Neuronal stem cell (in vitro differentiated cells): ENCODE data around the gene AQP7.

Experiments used
- DNase-seq: peaks from one replicate; pipeline ENCODE4 v3.0.0-alpha.2; 2013; ENCODE audit warnings: low spot score
- H2AFZ ChIP-seq: one replicate; pipeline ENCODE4 v1.6.1; 2013; ENCODE audit warnings: mild to moderate bottlenecking, low read length, inconsistent platforms
- H2AK5ac ChIP-seq: 2 replicates; pipeline ENCODE4 v1.6.1; 2013; ENCODE audit warnings: low read depth, mild to moderate bottlenecking, inconsistent platforms, low read length, moderate library complexity, mixed read lengths
- H2BK120ac ChIP-seq: 2 replicates; pipeline ENCODE4 v1.6.1; 2013; ENCODE audit warnings: low read depth, mild to moderate bottlenecking, inconsistent platforms, low read length, moderate library complexity, mixed read lengths
- H2BK12ac ChIP-seq: one replicate; pipeline ENCODE4 v1.6.1; 2013; ENCODE audit warnings: low read length, inconsistent platforms
- H2BK15ac ChIP-seq: 2 replicates; pipeline ENCODE4 v1.6.1; 2013; ENCODE audit warnings: mild to moderate bottlenecking, low read length, inconsistent platforms, mixed read lengths
- H2BK5ac ChIP-seq: one replicate; pipeline ENCODE4 v1.6.1; 2013; ENCODE audit warnings: inconsistent platforms, mild to moderate bottlenecking, low read length, moderate library complexity
- H3K14ac ChIP-seq: one replicate; pipeline ENCODE4 v1.6.1; 2013; ENCODE audit warnings: low read length, inconsistent platforms
- H3K18ac ChIP-seq: 2 replicates; pipeline ENCODE4 v1.6.1; 2013; ENCODE audit warnings: low read length, inconsistent platforms
- H3K23ac ChIP-seq: 2 replicates; pipeline ENCODE4 v1.6.1; 2013; ENCODE audit warnings: low read depth, mild to moderate bottlenecking, mixed read lengths, low read length, inconsistent platforms; ENCODE audit not compliant: poor library complexity
- H3K27ac ChIP-seq: replicated peaks from 3 replicates; pipeline ENCODE4 v1.5.1; 2013; ENCODE audit warnings: low read length, inconsistent platforms
- H3K27me3 ChIP-seq, 3 experiments: 2 replicates each; pipeline ENCODE4 v1.6.1; 2013; ENCODE audit warnings: low read length in 3 of 3, mild to moderate bottlenecking in 2 of 3, inconsistent platforms in 1 of 3, low read depth in 1 of 3, mixed read lengths in 1 of 3, moderate library complexity in 1 of 3; ENCODE audit not compliant: control insufficient read depth in 3 of 3, insufficient read depth in 3 of 3
- H3K36me3 ChIP-seq, 2 donors: replicated peaks in 1 of 2; 2 replicates each; pipeline ENCODE4 v1.6.1; 2013; ENCODE audit warnings: low read length in 2 of 2; ENCODE audit not compliant: control insufficient read depth in 2 of 2, insufficient read depth in 2 of 2
- H3K4ac ChIP-seq: 2 replicates; pipeline ENCODE4 v1.6.1; 2013; ENCODE audit warnings: inconsistent platforms, mild to moderate bottlenecking, low read length, moderate library complexity
- H3K4me1 ChIP-seq, 2 donors: 1 replicate in 1 of 2; 2 replicates in 1 of 2; pipeline ENCODE4 v1.6.1; 2013; ENCODE audit warnings: low read length in 2 of 2, low read depth in 1 of 2; ENCODE audit not compliant: control insufficient read depth in 2 of 2, insufficient read depth in 1 of 2
- H3K4me2 ChIP-seq: one replicate; pipeline ENCODE4 v1.6.1; 2013; ENCODE audit warnings: mild to moderate bottlenecking, low read length, inconsistent platforms; ENCODE audit not compliant: insufficient read depth, poor library complexity, severe bottlenecking
- H3K4me3 ChIP-seq, 2 donors: 2 replicates each; pipeline ENCODE4 v1.5.1; 2013; ENCODE audit warnings: low read length in 2 of 2, mild to moderate bottlenecking in 2 of 2, inconsistent platforms in 1 of 2, moderate library complexity in 1 of 2
- H3K79me1 ChIP-seq: one replicate; pipeline ENCODE4 v1.6.1; 2013; ENCODE audit warnings: low read depth, mild to moderate bottlenecking, inconsistent platforms, low read length, moderate library complexity
- H3K9ac ChIP-seq: one replicate; pipeline ENCODE4 v1.6.1; 2013; ENCODE audit warnings: mild to moderate bottlenecking, low read depth, low read length, inconsistent platforms; ENCODE audit not compliant: poor library complexity
- H3K9me3 ChIP-seq, 2 donors: replicated peaks in 1 of 2; 2 replicates each; pipeline versions ENCODE3 to v1.6.1; 2013; ENCODE audit warnings: low read length in 2 of 2, mild to moderate bottlenecking in 2 of 2, inconsistent platforms in 1 of 2, low read depth in 1 of 2, mixed read lengths in 1 of 2, moderate library complexity in 1 of 2; ENCODE audit not compliant: control insufficient read depth in 2 of 2, insufficient read depth in 1 of 2
- H4K8ac ChIP-seq: one replicate; pipeline ENCODE4 v1.6.1; 2013; ENCODE audit warnings: low read depth, mild to moderate bottlenecking, inconsistent platforms, low read length, moderate library complexity
- H4K91ac ChIP-seq: one replicate; pipeline ENCODE4 v1.6.1; 2013; ENCODE audit warnings: low read length, low read depth, mild to moderate bottlenecking, inconsistent platforms; ENCODE audit not compliant: poor library complexity
- WGBS, 2 donors: extraction: QIAGEN DNeasy Blood & Tissue Kit; methylation state at CpG; one replicate each; pipeline ENCODE4 v1.1.7; 2013; ENCODE audit warnings: missing lambda C conversion rate in 2 of 2, mixed read lengths in 1 of 2; ENCODE audit not compliant: insufficient read length in 2 of 2, insufficient replicate concordance in 1 of 2; ENCODE audit errors: extremely low coverage in 2 of 2; 5-methylcytosine and 5-hydroxymethylcytosine counted together

AQP7 gene

DNA sequence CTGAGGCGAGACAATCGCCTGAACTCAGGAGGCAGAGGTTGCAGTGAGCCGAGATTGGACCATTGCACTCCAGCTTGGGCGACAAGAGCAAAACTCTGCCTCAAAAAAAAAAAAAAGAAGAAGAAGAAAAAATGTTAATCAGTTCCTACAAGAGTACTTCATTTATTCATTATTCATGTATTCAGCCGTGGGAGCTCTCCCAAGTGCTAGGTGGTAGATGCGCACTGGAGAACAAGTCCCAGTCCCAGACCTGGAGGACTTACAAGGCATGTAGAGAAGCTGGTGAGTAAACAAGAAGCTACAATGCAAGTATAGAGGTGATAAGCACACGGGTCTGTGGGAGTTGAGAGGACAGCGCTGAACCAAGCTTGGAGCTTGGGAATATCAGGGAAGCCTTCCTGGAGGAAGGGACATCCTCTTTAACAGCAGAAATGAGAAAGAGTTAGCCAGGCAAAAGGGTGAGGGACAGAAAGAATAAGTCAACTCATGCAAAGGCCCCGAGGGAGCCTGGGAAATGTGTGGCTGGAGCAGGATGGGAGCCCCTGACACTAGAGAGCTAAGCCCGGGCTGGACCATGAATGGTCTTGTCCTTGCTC, 17.4 kb upstream of the AQP7 start:
- Histone ChIP-seq H3K27me3 (peaks cover 0 to 20% (median 0%) of the 10 kb centered on the region in 3 experiments), H2BK120ac (no peak overlapping the region), H3K36me3 (no peaks in the 10 kb centered on the region), H3K4me1 (peaks cover 0 to 2% of the 10 kb centered on the region in 2 donors), H3K27ac (no peak overlapping the region), H3K23ac (no peak overlapping the region), H2BK5ac (no peak overlapping the region), H2AFZ (no peak overlapping the region), H3K9ac (no peak overlapping the region), H3K18ac (no peak overlapping the region), H2BK12ac (no peak overlapping the region), H3K4ac (no peak overlapping the region), H3K9me3 (peaks cover 0 to 2% of the 10 kb centered on the region in 2 donors), H3K14ac (no peak overlapping the region), H3K4me2 (no peak overlapping the region), H4K8ac (no peak overlapping the region), H4K91ac (no peak overlapping the region), H3K4me3 (no peak overlapping the region), H2AK5ac (no peak overlapping the region), H3K79me1 (no peaks in the 10 kb centered on the region), H2BK15ac (no peak overlapping the region)
- no CpG with 5 or more reads among the region's 10 CpGs for WGBS, 2 donors
- DNase-seq, result no peak

DNA sequence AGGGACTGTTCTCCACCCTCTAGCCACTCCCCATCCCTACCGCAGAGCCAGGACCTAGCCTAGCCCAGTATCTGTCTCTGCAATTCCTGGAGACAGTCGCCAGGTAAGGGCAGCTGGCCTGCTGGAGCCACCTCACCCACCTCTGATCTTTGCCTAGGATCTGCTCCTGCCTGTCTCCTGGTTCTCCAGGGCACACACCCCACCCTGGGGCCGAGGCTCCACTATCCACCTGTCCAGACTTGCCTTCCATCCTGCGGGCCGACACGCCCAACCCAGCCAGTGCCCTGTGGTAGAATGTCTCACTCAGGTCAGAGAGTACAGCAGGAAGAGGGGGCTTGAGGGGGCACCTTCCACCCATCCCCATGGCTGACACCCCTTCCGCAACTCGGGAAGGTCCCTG, 15.7 kb upstream of the AQP7 start:
- Histone ChIP-seq H3K4me1 (peaks cover 0 to 2% of the 10 kb centered on the region in 2 donors), H4K91ac (no peak overlapping the region), H4K8ac (peak overlapping the region; percentile 17), H3K14ac (peak overlapping the region; percentile 64), H3K9me3 (peaks cover 0 to 2% of the 10 kb centered on the region in 2 donors), H3K18ac (peak overlapping the region; percentile 72), H3K23ac (no peak overlapping the region), H3K4ac (no peak overlapping the region), H2BK120ac (peak overlapping the region; percentile 36), H3K79me1 (no peaks in the 10 kb centered on the region), H3K36me3 (no peaks in the 10 kb centered on the region), H2BK15ac (no peak overlapping the region), H2BK12ac (no peak overlapping the region), H3K9ac (no peak overlapping the region), H2BK5ac (no peak overlapping the region), H2AFZ (no peak overlapping the region), H3K4me3 (no peak overlapping the region), H3K4me2 (no peak overlapping the region), H3K27me3 (peaks cover 0 to 20% (median 0%) of the 10 kb centered on the region in 3 experiments), H2AK5ac (no peak overlapping the region), H3K27ac (no peak overlapping the region)
- WGBS, 2 donors, result no CpG with 5 or more reads among the region's 8 CpGs
- DNase-seq, result no peak

DNA sequence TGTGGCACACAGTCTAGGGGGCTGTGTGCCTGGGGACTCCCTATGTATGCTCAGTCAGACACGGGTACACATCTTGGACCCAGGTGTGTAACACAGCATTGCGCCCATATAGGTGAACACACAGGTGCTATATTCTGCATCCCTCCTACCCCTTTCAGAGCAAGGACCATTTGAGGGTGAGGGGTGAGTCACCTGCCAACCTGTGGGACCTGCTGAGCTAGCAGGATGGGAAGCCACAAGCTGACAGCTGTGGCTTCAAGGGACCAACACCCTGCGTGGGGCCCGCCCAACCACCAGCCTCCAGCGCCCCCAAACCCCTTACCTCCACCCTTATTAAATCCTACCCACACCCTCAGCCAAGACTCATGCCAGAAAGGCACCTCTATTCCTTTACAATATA, 14.6 kb upstream of the AQP7 start:
- Histone ChIP-seq H3K4me2 (no peak overlapping the region), H3K27ac (no peak overlapping the region), H2BK15ac (no peak overlapping the region), H3K9me3 (peaks cover 0 to 2% of the 10 kb centered on the region in 2 donors), H2BK12ac (peak overlapping the region; percentile 43), H3K79me1 (no peaks in the 10 kb centered on the region), H3K4ac (no peak overlapping the region), H3K4me3 (no peak overlapping the region), H3K14ac (no peak overlapping the region), H2BK120ac (no peak overlapping the region), H2BK5ac (no peak overlapping the region), H4K91ac (no peak overlapping the region), H3K36me3 (no peaks in the 10 kb centered on the region), H3K4me1 (peaks cover 0 to 2% of the 10 kb centered on the region in 2 donors), H2AK5ac (no peak overlapping the region), H3K18ac (no peak overlapping the region), H3K23ac (no peak overlapping the region), H2AFZ (no peak overlapping the region), H3K27me3 (peaks cover 0 to 20% (median 0%) of the 10 kb centered on the region in 3 experiments), H4K8ac (no peak overlapping the region), H3K9ac (no peak overlapping the region)
- DNase-seq, result no peak
- no CpG with 5 or more reads among the region's 5 CpGs for WGBS, 2 donors

DNA sequence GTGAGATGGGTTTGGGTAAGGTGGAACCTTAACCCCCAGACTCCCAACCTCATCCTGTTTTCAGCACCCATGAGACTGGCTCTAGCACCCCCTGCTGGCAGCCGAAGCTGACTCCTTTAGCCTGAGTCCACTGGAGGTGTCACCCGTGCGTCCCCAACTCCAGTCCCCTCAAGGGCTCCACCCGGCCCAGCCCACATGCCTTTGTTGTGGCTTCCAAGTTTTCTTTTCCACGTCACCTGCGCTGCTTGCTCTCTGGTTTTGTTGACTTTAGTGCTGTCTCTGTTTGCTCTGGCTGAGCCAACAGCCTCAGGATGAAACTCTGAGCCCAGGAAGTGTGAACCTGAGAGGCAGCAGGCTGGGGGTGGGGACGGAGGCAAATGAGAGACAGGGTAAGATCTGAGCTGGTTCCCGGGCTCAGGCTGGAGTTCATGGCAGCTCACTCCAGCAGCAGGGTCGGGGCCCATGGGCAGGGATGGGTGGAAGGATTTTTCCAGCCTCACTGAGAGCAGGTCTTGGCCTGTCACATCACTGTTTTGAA, 13.2 kb upstream of the AQP7 start:
- Histone ChIP-seq H2BK120ac (no peak overlapping the region), H4K8ac (no peak overlapping the region), H3K9me3 (peaks cover 0 to 2% of the 10 kb centered on the region in 2 donors), H2AK5ac (peak overlapping the region; percentile 39), H3K4me3 (no peak overlapping the region), H3K4ac (no peak overlapping the region), H2BK5ac (no peak overlapping the region), H2BK15ac (peak overlapping the region; percentile 27), H3K79me1 (no peaks in the 10 kb centered on the region), H3K4me1 (peaks cover 0 to 2% of the 10 kb centered on the region in 2 donors), H2AFZ (peak overlapping the region; percentile 56), H4K91ac (no peak overlapping the region), H3K14ac (no peak overlapping the region), H2BK12ac (no peak overlapping the region), H3K27me3 (peaks cover 0 to 22% (median 0%) of the 10 kb centered on the region in 3 experiments), H3K27ac (no peak overlapping the region), H3K9ac (no peak overlapping the region), H3K4me2 (no peak overlapping the region), H3K18ac (peak overlapping the region; percentile 21), H3K36me3 (no peaks in the 10 kb centered on the region), H3K23ac (no peak overlapping the region)
- peak; percentile 51 for DNase-seq
- no CpG with 5 or more reads among the region's 9 CpGs for WGBS, 2 donors
